HL-60/S4 treated with retinoic acid at 250 ng/mL for 4 days and 3 days (cell line): ENCODE measurements around the gene MS4A13.
"Not testable (repeated sequence)": the region's sequence is repeated elsewhere in the genome, so short reads cannot be mapped to it uniquely, and the experiment has no call there.

Experiments
- in situ Hi-C: fragments of 300-500 bp; cut with MboI; formaldehyde crosslinking; loops from 2 replicates; pipeline ENCODE4 v1.7.0; 2022; ENCODE audit warnings: low sequenced_read_pairs

Gene MS4A13

GRCh38 chr11:60515144-60515855 is at the start of gene MS4A13:
Gene MS4A13, plus strand, starts transcription at chr11:60515392. Its CDS starts 2,692 bp downstream, at chr11:60518084.
- in situ Hi-C loops, result no loop called here

- in situ Hi-C loops, result no loop called here
Observed at GRCh38 chr11:60468829-60469228, 46.4 kb upstream of the MS4A13 start.

GRCh38 chr11:60469723-60470122 is 45.5 kb upstream of the MS4A13 start:
- in situ Hi-C loops, result no loop called here

GRCh38 chr11:60477035-60477445 is 38.2 kb upstream of the MS4A13 start:
- in situ Hi-C loops, result no loop called here

- in situ Hi-C loops, result no loop called here
Observed at GRCh38 chr11:60482361-60482760, 32.8 kb upstream of the MS4A13 start.

- in situ Hi-C loops, result no loop called here
Observed at GRCh38 chr11:60485987-60486386, 29.2 kb upstream of the MS4A13 start.

- in situ Hi-C loops, result no loop called here
Observed at GRCh38 chr11:60492488-60493009, 22.6 kb upstream of the MS4A13 start, which contains the start of gene MS4A12. Gene MS4A12, plus strand, starts transcription at chr11:60492778. Its CDS starts 4,541 bp downstream, at chr11:60497319.

- in situ Hi-C loops, result no loop called here
Observed at GRCh38 chr11:60493454-60493853, 21.7 kb upstream of the MS4A13 start.

- in situ Hi-C loops, result no loop called here
Observed at GRCh38 chr11:60498399-60498798, 16.8 kb upstream of the MS4A13 start.

- in situ Hi-C loops, result no loop called here
Observed at GRCh38 chr11:60498853-60499252, 16.3 kb upstream of the MS4A13 start.

- in situ Hi-C loops, result no loop called here
Observed at GRCh38 chr11:60500276-60500910, 14.8 kb upstream of the MS4A13 start.

- in situ Hi-C loops, result no loop called here
Observed at GRCh38 chr11:60502221-60502775, 12.9 kb upstream of the MS4A13 start.

- in situ Hi-C loops, result no loop called here
Observed at GRCh38 chr11:60504219-60504905, 10.8 kb upstream of the MS4A13 start.

- in situ Hi-C loops, result not testable (repeated sequence)
Observed at GRCh38 chr11:60509609-60510008, 5.6 kb upstream of the MS4A13 start.

GRCh38 chr11:60510209-60510608 is 5.0 kb upstream of the MS4A13 start:
- in situ Hi-C loops, result not testable (repeated sequence)

- in situ Hi-C loops, result no loop called here
Observed at GRCh38 chr11:60511393-60511792, 3.8 kb upstream of the MS4A13 start.

GRCh38 chr11:60512651-60513225 is 2.5 kb upstream of the MS4A13 start:
- in situ Hi-C loops, result no loop called here

GRCh38 chr11:60513496-60514460 is 1.4 kb upstream of the MS4A13 start:
- in situ Hi-C loops, result no loop called here

- in situ Hi-C loops, result no loop called here
Observed at GRCh38 chr11:60528465-60528864, 13.3 kb downstream of the MS4A13 start.

- in situ Hi-C loops, result no loop called here
Observed at GRCh38 chr11:60528934-60529333, 13.7 kb downstream of the MS4A13 start.
